Body of pancreas (tissue), 4 donors: Measurements from ENCODE around the gene RASSF8. TPM values are rescaled to one million over a fixed set of nuclear protein-coding genes. Genes with fewer than 3 reads are reported as not detected.

Experiments
- ATAC-seq: fragments of 150-250 bp; one replicate; pipeline ENCODE4 v1.9.1; 2016
- DNase-seq, 4 donors: peaks; one replicate each; pipeline ENCODE4 v3.0.0-alpha.2; 2019
- H3K27ac ChIP-seq, 4 donors: fragments of 200-600 bp; sonication (generic); 1 replicate in 3 of 4; 2 replicates in 1 of 4; pipeline versions ENCODE4 v1.5.1 to v1.6.1; 2016 to 2019; ENCODE audit warnings: mild to moderate bottlenecking in 1 of 4, mixed read lengths in 1 of 4, moderate library complexity in 1 of 4
- H3K27me3 ChIP-seq, 2 donors: fragments of 200-600 bp; sonication (generic); one replicate each; pipeline ENCODE4 v1.6.0; 2016; ENCODE audit warnings: mild to moderate bottlenecking in 1 of 2
- H3K36me3 ChIP-seq, 2 donors: fragments of 200-600 bp; sonication (generic); replicated peaks in 1 of 2; 2 replicates each; pipeline ENCODE4 v1.5.1; 2016; ENCODE audit warnings: low read depth in 2 of 2; ENCODE audit not compliant: insufficient read depth in 1 of 2
- H3K4me1 ChIP-seq: fragments of 200-600 bp; sonication (generic); one replicate; pipeline ENCODE4 v1.6.0; 2016
- H3K4me3 ChIP-seq, 2 donors: fragments of 200-600 bp; sonication (generic); 1 replicate in 1 of 2; 2 replicates in 1 of 2; pipeline ENCODE4 v1.5.1; 2016 to 2019
- H3K9me3 ChIP-seq, 3 donors: fragments of 200-600 bp; sonication (generic); 1 replicate in 2 of 3; 2 replicates in 1 of 3; pipeline ENCODE4 v1.5.1; 2016
- CTCF ChIP-seq, 7 experiments: fragments of 450-650 bp in 4 of 7; fragments of 200-600 bp in 3 of 7; sonication (generic) in 3 of 7; IDR thresholded peaks; one replicate each; pipeline ENCODE4 v1.5.1; 2016 to 2019; ENCODE audit warnings: antibody characterized with exemption in 7 of 7
- POLR2A ChIP-seq, 3 donors: fragments of 450-650 bp; IDR thresholded peaks; one replicate each; pipeline ENCODE4 v1.6.1; 2016; ENCODE audit warnings: antibody characterized with exemption in 3 of 3, mild to moderate bottlenecking in 2 of 3
- WGBS, 2 donors: methylation state at CpG; one replicate each; pipeline ENCODE4 v1.1.5; 2017; 5-methylcytosine and 5-hydroxymethylcytosine counted together
- intact Hi-C: fragments of 100-400 bp; cut with DNase I; formaldehyde crosslinking; loops from one replicate; pipeline ENCODE4 v1.15.1; 2023
- total RNA-seq, 2 donors: library from RNA; depleted of rRNA; stranded (reverse); fragments of >200 nt; gene quantifications; one replicate each; pipeline ENCODE4 v1.1.0, GENCODE V29; 2016

Gene RASSF8
- total RNA-seq, 2 donors from 2014 or later: 15.8 to 19.1 TPM

DNA sequence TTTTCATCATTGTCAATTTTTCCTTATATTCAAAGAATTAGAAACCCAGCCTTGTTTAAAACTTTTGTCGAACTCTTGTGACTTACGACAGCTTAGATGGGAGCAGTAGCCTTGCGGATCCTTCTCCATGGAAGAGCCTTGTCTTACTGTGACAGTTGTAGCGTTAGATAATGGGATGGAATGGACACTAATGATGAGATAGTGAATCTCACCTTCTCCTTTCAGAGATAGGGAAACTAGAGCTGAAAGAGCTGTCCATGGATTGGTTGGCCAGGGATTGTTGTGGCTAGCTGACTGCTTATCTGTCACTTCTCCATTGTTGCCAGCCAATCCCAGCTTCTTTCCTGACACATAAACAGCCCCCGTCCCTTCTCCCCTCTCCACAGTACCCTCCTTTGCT is 107.0 kb downstream of the RASSF8 start:
- H3K4me3 ChIP-seq: no peak overlapping the region
- WGBS, 2 donors: 91 to 97% methylated on average over 5 of the region's 5 CpGs
- intact Hi-C loops: no loop called here
- no peaks in the 10 kb centered on the region for H3K4me1 ChIP-seq
- TF ChIP-seq POLR2A (IDR thresholded peaks at IDR 0.05) (no peak), CTCF (IDR thresholded peaks at IDR 0.05) (no peak)
- no peaks in the 10 kb centered on the region for H3K27me3 ChIP-seq
- H3K9me3 ChIP-seq: no peaks in the 10 kb centered on the region
- ATAC-seq (no peak), DNase-seq (no peak)
- H3K36me3 ChIP-seq: no peaks in the 10 kb centered on the region
- H3K27ac ChIP-seq: no peak overlapping the region

DNA sequence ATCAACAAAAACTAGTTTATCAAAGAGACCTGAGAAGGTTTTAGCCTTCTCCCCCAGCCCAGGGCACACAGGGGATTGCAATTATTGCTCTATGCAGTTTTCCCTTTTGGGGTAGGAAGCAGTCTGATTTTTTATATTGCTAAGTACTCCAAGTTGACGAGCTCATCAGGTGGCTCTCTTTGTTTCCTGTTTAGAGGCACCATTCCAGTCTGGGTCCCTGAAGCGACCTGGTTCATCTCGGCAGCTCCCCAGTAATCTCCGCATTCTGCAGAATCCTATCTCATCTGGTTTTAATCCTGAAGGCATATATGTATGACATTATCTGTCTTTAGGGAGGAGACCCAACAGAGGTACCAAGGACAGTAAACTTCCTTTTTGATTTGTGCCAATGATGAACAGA is 110.0 kb downstream of the RASSF8 start:
- Histone ChIP-seq H3K36me3 (no peaks in the 10 kb centered on the region), H3K4me1 (no peaks in the 10 kb centered on the region), H3K27me3 (no peaks in the 10 kb centered on the region), H3K27ac (no peak overlapping the region), H3K9me3 (no peaks in the 10 kb centered on the region), H3K4me3 (no peak overlapping the region)
- no peak for DNase-seq
- no peak for ATAC-seq
- WGBS, 2 donors: 91 to 96% methylated on average over 4 of the region's 4 CpGs
- intact Hi-C loops: no loop called here
- TF ChIP-seq POLR2A (IDR thresholded peaks at IDR 0.05) (no peak), CTCF (IDR thresholded peaks at IDR 0.05) (no peak)

- H3K27ac ChIP-seq: no peak overlapping the region
- no peaks in the 10 kb centered on the region for H3K9me3 ChIP-seq
- no peak for TF ChIP-seq CTCF (IDR thresholded peaks at IDR 0.05)
- TF ChIP-seq POLR2A (IDR thresholded peaks at IDR 0.05): no peak
- DNase-seq (no peak), ATAC-seq (no peak)
- intact Hi-C loops: no loop called here
- no peak overlapping the region for H3K4me3 ChIP-seq
- no peaks in the 10 kb centered on the region for H3K27me3 ChIP-seq
- H3K36me3 ChIP-seq: no peaks in the 10 kb centered on the region
- H3K4me1 ChIP-seq: no peaks in the 10 kb centered on the region
Measured at GRCh38 chr12:26069796-26070195, 111.3 kb downstream of the RASSF8 start.

DNA sequence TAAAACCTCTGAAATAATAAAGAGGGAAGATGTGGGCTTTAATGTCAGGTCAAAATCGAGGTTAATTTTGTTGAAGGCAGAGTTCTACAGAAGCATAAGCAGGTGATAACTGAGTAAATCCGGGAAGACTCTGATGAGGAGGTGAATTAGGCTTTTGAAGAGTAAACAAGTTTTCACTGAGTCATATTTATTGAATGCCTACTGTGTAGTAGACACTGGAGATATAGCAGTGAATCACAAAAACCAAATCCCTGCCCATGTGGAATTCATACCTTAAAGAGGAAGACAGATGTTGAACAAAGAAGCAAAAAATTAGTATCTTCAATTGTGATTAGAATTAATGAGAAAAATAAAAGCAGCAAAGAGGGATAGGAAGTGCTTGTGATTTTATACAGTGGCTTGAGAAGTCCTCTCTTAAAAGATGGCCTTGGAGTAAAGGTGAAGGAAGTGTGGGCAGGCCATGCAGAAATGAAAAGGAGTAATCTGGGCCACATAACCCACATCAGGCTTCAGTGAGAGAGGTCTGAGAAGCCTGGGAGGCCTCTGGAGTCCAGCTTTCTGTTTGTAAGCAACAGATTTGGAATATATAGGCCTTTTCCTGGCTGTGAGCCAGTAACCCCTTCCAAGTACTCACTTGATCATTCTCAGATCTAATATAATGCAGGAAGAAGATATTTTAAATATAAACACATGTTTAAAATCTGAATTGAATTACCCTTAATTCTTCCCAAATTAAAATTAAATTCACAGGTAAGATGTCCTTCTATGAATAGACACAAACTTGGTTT is 119.6 kb downstream of the RASSF8 start:
- TF ChIP-seq CTCF (IDR thresholded peaks at IDR 0.05) (no peak), POLR2A (IDR thresholded peaks at IDR 0.05) (no peak)
- ATAC-seq (no peak), DNase-seq (no peak)
- no peaks in the 10 kb centered on the region for H3K36me3 ChIP-seq
- no peaks in the 10 kb centered on the region for H3K4me1 ChIP-seq
- WGBS, 2 donors: 86 to 89% methylated on average over 2 of the region's 2 CpGs
- no peaks in the 10 kb centered on the region for H3K9me3 ChIP-seq
- intact Hi-C loops: no loop called here
- no peaks in the 10 kb centered on the region for H3K27me3 ChIP-seq
- H3K4me3 ChIP-seq: no peak overlapping the region
- H3K27ac ChIP-seq: no peak overlapping the region

- ATAC-seq (no peak), DNase-seq (no peak)
- 79 to 94% methylated on average over 1 of the region's 1 CpG for WGBS, 2 donors
- TF ChIP-seq CTCF (IDR thresholded peaks at IDR 0.05) (no peak), POLR2A (IDR thresholded peaks at IDR 0.05) (no peak)
- H3K4me3 ChIP-seq: no peak overlapping the region
- H3K27ac ChIP-seq: no peak overlapping the region
- H3K36me3 ChIP-seq: no peaks in the 10 kb centered on the region
- no peaks in the 10 kb centered on the region for H3K27me3 ChIP-seq
- intact Hi-C loops: no loop called here
- H3K9me3 ChIP-seq: no peaks in the 10 kb centered on the region
- no peaks in the 10 kb centered on the region for H3K4me1 ChIP-seq
Measured at GRCh38 chr12:26080911-26081310, 122.4 kb downstream of the RASSF8 start.
